Stimulated activated CD8-positive, alpha-beta memory T cell treated with anti-CD3 and anti-CD28 coated beads, Interleukin-2, amount 100 ng/mL, for 48 hours (primary cell): ENCODE measurements around the gene NHERF2.
"Not testable (repeated sequence)": the region's sequence is repeated elsewhere in the genome, so short reads cannot be mapped to it uniquely, and the experiment has no call there.

Experiments
- DNase-seq, 2 donors: peaks; one replicate each; pipeline ENCODE4 v3.0.0-alpha.2; 2020; ENCODE audit warnings: low read depth in 2 of 2

The NHERF2 gene

DNA sequence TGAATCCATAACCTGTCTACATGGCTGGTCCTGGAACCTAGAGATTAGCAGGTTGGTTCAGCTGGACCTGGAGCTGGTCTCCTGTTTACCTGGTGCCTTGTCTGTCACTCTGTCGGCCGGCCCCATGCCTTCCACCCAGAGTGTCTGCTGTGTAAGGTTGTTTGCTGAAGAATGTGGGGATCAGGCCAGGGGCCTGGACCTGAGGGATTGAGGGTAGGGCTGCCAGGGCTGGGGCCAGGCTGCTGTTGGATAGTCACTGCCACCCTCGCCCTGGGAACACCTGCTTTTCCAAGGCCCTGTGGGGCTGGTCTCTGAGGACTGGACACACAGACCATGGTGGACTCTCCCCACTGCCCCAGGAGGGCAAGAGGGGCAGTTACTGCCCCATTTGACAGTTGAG, 1.4 kb downstream of the NHERF2 start:
- no peak for DNase-seq

DNA sequence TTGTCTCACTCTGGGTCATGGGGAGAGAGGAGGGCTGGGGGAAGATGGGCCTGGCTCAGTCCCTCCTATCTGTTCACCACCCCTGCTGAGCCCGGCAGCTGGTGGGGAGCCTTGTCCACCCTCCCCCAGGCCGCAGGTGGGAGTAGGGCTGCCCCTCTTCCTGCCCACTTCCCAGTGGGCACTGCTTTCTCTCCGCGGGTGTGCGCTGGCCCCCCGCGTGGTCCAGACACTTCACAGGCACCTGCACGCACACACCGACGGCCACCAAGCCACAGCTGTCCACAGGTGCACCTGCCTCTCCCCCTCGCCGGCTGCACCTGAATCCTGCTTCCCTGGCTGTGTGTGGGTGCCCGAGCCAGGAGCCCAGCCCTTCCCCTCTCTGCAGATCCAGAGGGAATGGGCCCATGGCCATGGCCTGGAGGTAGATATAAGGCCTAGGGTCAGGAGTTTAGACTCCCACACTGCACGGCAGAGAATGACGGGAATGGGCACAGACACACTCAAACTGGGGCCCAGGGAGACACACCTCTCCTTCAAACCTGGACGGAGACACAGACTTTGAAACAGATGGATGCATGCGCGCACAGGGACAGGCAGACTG, 2.0 kb downstream of the NHERF2 start:
- no peak for DNase-seq

DNA sequence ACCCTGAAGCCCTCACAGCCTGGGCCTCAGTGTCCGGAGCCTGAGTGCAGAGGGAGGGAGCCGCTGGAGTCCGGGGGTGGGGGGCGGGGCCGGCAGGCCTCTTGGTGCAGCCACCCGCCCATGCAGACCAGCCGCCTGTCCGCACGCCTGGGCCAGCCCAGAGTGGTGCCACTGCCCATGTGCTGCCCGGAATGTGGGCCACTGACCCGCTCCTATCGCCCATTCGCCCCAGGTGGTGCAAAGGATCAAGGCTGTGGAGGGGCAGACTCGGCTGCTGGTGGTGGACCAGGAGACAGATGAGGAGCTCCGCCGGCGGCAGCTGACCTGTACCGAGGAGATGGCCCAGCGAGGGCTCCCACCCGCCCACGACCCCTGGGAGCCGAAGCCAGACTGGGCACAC, 2.6 kb downstream of the NHERF2 start:
- DNase-seq: no peak

DNA sequence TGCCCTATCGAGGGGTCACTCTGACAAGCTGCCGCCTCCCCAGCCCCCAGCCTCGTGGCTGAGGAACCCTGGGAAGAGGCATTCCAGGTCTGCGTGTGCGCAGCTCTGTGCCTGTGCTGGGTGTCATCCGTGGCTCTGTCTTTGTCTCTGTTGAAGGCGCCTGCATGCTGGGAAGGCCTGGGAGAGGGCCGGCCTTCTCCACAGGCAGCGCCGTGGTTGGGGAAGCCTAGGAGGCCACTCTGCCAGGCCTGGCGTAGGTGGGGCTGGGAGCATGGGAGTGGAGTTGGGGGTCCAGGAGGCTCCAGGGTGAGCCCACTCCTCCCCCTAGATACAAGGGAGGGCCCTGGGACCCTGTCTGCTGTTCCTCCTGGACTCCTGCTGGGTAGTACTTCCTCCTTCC, 3.3 kb downstream of the NHERF2 start:
- no peak for DNase-seq

DNA sequence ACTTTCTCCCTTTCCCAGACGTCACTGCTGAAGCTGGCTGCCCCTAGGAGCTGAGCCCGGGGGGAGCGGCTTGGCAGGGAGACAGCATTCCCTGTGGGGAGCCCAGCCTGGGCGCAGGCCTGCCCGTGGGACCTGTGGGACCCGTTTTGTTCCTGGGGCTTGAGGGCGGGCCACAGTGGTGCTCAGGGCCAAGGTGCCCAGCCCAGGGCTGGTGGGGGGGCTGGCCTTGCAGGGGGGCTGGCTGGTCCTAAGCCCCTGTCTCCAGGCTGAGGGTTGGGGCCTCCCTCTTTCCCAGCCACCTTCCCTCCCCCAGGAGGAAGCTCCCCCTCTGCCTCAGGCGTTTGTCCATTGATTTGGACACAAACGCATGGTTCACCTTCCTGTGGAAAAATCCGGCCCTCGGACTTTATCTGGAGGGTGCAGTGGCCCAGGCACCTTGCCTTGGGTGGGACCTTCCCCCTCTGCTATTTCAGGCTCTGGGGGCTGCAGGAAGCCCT, 4.4 kb downstream of the NHERF2 start:
- DNase-seq: no peak

DNA sequence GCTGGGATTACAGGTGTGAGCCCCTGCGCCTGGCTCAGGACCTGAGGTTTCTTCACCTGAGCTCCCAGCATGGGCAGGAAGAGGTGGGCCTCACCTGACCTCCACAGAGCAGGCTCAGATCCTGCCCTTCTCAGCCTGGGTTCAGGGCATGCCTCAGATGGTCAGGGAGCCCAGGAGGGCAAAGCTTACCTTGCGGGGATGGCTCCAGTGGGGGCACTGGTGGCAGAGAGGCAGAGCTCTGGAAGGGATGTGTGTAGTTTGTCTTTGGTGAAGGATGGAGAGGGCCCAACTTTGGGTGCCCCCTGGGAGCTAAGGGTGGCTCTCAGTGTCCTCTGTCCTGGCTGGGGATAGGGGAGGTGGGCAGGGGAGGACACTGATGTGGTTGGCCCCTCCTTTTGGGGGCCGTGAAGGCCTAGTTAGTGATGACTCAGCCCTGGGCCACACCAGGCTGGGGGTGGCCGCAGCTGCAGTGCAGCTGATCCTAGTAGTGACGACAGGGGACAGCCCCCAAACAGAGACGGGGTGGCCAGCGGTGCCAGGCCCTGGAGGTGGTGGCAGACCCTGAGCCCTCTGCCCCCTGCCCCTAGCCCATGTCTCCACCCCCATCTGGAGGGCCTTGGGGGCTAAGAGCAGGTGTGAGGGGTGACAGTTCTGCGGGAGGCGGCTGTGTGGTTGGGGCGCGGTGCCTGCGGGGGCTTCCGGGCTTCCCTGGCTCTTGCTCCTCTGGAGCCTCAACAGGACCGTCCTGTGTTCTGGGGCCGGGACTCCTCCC, 5.8 kb downstream of the NHERF2 start:
- DNase-seq: no peak

DNA sequence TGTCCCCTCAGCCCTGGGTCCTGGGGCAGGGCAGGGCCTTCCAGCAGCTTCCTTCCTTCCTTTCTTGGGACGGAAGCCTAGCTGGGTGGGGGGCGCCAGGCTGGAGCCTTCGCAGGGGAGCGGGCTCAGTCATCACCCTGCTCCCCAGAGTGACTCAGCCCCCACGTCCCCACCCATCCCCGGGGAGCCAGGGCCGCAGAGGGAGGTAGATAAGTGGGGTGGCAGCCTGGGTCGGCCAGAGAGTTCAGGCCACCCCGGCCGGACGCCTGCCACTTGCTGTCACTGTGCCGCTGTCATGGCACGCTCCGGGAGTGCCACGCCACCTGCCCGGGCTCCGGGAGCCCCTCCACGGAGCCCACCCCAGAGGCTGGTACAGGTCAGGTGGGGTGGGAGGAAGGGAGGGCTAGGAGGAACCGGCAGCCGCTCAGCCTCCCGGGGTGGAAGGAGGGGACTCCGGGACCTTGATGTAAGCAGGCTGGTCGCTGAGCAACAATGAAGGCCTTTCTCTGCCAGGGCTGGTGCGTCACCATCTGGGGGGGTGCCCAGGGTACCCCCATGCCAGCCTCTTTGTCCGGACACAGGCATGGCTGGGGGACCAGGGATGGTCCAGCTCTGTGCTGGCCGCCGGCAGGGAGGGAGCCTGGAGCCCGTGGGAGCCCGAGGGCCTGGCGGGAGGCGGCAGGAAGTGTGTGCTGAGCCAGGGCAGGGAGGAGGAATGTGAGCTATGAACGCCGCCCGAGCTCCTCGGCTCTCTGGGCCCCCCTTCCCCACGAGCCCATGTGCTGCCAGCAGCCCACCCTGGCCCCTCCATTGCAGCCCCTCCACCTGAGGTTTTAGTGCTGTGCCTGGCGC, 6.6 kb downstream of the NHERF2 start:
- DNase-seq: no peak

DNA sequence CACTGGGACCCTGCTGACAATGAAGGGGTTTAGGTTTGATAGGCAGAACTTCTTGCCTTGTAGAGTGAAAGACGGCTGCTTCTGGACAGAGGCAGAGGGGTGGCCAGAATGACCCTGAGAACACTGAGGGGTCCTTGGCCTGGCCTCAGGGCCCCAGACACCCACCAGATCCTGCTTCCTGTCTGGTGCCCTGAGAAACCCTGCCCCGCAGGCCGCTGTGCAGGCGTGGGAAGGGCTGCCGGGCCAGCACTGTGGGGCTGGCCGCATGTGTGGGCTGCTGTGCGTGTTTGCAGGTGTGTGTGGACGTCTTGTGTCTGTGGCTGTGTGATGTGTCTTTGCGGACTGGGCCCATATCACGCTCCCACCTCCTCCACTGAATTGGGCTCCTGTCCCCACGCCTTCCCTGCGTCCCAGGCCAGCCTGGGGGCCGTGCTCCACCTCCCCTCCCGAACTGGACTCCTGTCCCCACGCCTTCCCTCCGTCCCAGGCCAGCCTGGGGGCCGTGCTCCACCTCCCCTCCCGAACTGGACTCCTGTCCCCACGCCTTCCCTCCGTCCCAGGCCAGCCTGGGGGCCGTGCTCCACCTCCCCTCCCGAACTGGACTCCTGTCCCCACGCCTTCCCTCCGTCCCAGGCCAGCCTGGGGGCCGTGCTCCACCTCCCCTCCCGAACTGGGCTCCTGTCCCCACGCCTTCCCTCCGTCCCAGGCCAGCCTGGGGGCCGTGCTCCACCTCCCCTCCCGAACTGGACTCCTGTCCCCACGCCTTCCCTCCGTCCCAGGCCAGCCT, 7.4 kb downstream of the NHERF2 start:
- DNase-seq: not testable (repeated sequence)

DNA sequence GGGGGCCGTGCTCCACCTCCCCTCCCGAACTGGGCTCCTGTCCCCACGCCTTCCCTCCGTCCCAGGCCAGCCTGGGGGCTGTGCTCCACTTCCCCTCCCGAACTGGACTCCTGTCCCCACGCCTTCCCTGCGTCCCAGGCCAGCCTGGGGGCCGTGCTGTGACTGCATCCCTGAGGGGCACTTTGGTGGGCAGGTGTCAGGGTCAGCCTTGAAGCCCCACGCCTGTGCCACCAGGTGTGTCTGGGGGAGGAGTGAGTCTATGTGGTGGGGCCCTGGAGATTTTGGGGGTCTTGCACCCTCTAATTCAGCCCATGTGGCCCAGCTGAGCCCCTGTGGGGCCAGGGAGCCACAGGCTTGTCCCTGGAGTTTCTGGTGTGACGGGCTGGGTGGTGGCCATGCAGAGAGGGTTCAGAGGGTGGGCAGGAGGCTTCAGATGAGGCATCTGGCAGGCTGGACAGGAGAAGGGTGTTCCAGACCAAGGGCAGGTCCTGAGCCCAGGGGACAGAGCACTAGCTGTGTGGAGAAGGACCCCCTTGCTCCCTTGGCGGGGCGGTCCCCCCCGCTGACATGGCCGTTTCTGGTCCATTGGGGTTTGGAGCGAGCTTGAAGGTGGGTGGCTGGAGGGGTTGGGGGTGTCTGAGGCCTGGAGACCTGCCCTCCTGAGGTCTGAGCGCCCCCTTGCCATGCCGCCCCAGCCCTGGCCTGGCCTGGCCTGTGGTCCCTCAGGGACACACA, 8.2 kb downstream of the NHERF2 start:
- DNase-seq: no peak

DNA sequence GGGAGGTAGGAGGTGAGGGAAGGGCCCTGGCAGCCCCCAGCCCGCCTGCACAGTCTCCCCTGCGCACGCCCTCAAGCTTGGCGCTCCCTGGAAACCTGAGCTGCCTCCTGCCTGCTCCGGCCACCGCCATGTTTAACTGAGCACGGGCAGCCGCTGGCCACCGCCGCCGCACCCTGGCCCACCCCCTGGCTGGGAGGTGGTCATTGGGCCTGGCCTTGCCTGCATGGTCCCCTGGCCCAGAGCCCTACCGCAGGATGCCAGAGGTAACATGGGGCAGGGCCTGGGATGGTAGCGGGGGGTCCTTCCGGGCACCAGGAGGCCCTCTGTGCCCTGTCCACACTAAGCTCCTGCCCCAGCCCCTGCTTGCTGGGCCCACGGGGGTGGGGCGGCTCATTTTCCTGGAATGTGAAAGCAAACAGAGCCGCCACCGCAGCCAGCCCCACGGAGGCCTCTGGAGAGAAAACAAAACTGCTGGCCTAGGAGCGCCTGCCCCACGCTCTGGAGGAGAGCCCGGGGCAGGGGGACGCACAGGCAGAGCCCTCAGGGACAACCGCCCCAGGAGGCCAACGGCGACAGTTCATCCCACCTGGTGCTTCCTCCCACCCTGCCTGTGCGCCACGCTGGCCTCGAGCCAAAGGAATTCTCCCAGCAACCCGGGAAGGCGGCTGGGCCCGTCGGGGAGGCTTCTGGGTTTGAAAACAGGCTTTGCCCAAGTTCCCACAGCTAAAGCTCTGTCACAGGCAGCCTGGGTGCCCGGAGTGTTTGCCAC, 8.9 kb downstream of the NHERF2 start:
- DNase-seq: no peak

DNA sequence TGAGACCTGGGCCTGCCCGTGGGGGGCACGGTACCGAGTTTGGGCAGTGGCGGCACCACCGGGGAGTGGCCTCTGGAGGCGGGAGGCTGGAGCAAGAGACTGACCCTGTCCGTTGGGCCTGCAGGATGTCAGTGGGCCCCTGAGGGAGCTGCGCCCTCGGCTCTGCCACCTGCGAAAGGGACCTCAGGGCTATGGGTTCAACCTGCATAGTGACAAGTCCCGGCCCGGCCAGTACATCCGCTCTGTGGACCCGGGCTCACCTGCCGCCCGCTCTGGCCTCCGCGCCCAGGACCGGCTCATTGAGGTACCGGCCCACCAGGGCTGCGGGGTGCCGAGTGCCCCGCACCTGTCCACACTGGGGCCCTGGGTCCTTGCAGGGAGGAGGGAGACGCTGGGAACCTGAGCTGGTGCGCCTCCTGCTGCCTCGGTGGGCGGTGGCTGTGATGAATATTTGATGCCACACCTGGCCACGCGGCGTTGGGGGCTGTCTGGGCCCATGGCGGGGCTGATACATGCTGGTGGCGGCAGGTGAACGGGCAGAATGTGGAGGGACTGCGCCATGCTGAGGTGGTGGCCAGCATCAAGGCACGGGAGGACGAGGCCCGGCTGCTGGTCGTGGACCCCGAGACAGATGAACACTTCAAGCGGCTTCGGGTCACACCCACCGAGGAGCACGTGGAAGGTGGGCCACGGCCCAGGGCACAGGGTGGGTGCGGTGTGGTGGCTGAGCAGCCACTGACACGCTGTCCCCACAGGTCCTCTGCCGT, 9.7 kb downstream of the NHERF2 start:
- no peak for DNase-seq

DNA sequence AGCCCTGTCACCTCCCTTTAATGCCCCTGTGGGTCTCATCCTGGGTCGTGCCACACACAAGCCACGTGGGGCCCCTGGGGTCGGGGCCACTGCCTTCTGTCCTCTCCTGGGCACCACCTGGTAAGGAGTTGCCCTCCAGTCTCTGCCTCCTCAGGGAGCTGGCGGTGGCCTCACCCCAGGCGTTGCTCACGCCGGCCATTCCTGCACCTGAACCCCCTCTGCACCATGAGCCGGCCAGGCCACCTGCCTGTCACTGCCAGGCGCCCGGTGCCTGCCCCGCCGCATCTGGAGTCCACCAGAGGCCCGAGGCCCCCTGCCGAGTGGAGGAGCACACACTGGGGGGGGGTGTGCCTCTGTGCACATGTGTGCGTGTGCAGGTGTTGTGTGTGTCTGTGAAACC, 10.4 kb downstream of the NHERF2 start:
- no peak for DNase-seq

DNA sequence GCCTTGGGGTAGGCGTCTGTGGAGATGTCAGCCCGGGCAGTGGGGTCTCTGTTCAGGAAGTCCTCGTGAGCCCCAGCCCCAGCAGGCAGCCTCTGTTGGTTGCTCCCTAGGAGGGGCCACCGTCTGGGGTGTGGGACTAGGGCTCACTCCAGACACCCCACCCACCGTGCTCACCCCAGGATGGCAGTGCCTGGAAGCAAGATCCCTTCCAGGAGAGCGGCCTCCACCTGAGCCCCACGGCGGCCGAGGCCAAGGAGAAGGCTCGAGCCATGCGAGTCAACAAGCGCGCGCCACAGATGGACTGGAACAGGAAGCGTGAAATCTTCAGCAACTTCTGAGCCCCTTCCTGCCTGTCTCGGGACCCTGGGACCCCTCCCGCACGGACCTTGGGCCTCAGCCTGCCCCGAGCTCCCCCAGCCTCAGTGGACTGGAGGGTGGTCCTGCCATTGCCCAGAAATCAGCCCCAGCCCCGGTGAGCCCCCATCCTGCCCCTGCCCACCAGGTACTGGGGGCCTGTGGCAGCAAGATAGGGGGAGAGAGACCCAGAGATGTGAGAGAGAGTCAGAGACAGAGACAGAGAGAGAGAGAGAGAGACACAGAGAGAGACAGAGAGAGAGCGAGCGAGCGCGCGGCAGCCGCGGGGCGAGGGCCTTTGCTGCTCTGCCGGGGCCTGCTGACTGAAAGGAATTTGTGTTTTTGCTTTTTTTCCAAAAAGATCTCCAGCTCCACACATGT, 11.1 kb downstream of the NHERF2 start:
- DNase-seq: no peak

DNA sequence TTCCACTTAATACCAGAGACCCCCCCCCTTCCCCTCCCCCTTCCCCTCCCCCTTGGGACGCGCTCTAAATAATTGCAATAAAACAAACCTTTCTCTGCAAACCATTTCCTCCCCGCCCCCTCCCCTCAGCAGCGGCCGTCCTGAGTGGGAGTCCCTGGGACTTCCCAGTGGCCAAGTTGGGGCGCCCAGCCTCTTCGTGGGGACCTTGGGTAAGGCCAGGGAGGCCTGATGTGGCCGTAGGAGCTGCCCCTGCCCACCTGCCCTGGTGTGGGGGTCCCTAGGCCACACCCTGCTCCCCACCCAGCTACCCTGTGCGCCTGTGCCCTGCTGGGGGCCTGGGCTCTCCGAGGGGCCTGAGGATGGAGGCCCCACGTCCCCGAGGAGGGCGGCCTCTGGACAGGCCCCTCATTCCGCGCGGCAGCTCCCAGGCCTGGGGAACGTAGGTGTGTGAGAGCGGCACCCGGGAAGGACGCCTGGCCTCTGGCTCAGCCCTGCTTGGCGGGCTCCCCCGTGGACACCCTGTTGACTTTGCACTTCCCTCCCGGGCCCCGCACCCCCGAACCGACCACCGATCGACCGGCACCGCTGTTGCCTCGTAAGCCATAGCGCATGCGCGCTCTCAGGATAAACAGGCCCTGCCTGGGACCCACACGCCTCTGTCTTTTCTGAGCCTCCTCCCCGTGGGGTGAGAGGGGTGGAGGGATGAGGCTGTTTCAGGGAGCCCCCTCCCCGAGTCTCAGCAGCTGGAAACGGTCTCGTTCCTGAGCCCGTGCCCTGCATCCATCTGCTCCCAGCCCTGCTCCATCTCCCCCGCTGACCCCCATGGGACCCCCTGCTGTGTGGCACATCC, 11.9 kb downstream of the NHERF2 start:
- no peak for DNase-seq

DNA sequence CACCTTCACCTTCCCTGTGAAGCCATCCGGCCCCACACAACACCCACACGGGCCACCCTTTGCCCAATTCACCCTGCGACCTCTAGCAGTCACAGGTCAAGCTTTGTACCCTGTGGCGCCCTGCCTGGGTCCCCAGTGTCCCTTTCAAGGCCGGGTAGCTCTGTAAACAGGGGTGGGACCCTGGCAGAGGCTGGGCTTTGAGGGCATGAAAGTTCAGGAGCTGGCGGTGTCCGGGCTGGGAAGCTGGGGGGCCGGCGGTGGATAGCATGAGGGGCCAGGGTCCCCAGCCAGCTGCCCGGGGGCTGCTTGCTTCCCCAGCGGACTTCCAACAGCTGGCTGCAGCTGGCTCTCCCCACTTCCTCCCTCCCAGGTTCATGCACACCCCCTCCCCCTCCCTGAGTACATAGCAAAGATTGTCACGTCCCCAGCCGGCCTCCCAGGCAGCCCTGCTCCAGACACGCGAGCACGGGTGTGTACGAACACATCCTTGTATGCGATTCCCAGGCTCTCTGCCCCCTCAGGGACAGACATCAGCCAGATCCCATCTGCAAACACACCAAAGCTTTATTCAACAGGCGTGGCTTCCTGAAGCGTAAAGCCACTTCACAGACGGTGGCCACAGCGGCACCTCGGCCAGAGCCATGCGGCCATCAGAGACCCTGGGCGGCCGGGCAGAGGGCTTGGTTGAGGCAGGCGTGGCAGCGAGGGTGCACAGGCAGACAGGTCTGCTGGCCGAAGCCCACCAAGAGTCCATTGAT, 12.8 kb downstream of the NHERF2 start:
- no peak for DNase-seq

DNA sequence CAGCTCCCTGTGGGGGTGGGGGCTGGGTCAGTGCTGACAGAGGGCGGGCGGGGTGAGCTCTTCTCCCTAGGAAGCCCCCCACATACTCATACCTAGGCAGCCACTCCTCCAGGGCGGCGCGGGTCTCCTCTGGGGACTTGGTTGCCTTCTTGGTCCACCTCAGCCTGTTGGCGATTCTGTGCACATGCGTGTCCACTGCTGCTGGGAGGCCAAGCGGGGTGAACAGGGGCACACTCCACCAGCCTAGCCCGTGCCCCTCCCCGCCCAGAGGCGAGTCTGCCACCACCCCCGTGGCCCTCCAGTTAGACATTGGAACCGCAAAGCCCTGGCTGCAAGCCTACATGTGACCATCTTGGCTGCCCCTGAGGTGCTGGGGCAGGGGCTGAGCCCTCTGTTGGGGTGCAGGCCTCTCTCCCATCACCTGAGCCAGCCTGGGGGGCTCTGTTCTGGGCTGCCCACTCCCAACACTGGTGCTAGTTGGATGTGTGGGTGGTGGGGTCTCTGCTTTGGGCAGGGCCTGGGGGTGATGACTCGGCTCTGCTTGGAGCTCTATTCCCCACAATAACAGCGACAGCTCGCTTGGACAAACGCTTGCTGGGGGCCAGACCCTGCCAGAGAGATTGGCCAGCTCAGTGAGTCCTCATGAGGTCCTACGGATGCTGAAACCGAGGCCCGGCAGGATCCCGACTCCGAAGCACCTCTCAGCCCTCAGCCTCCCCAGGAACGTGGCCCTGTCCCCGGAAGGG, 13.5 kb downstream of the NHERF2 start:
- DNase-seq: no peak
